ENCODE results near the gene L3MBTL2. TPM values are rescaled to one million over a fixed set of nuclear protein-coding genes. Genes with fewer than 3 reads are reported as not detected.
A peak's percentile ranks its signal among the peaks of the same experiment; 100 is the strongest.

The L3MBTL2 gene
- total and polyA plus RNA-seq, 2 of the 13 experiments (the other 11 are each of a cell fraction or from before 2014, with no cell fraction given), result 13.8 to 33.7 TPM

DNA sequence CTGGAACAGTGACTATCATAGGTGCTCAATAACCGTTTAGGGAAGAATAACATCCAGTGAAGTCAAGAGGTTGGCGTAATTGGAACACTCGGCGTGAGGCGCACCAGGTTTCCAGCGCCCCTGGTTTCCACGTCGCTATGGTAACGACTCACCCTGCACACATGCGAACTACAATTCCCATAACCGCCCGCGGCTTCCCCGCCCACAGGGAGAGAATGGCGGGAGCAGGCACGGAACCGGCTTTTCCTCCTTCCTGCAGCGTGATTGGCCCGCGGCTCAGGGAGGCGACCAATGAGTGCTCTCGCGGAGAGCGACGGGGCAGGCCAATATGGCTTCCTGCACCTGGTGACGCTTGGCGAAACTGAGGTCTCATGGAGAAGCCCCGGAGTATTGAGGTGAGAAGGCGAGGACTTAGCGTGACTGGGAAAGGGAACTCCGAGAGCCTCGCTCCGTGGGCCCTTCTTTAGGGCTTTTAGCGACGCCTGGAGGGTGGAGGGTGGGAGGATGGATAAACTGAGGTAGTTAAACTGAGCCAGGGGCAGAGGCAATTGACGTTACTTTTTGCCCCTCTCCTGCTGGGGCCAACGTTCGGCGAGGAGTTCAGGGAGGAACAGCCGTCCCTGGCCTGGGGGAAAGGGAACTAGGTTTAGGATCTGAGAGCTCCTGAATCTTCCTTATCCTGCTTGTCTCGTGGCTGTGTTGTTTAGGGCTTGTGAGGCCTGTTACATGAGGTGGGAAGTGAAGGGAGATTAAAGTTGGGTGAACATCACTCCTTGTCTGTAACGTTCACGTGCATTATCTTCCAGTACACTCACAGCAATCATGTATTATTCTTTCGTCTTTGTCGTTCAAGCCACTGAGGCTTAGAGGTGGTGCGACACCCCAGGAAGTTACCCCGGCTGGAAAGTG is at the start of gene L3MBTL2 (continued):
- TF ChIP-seq, protein P1, sequence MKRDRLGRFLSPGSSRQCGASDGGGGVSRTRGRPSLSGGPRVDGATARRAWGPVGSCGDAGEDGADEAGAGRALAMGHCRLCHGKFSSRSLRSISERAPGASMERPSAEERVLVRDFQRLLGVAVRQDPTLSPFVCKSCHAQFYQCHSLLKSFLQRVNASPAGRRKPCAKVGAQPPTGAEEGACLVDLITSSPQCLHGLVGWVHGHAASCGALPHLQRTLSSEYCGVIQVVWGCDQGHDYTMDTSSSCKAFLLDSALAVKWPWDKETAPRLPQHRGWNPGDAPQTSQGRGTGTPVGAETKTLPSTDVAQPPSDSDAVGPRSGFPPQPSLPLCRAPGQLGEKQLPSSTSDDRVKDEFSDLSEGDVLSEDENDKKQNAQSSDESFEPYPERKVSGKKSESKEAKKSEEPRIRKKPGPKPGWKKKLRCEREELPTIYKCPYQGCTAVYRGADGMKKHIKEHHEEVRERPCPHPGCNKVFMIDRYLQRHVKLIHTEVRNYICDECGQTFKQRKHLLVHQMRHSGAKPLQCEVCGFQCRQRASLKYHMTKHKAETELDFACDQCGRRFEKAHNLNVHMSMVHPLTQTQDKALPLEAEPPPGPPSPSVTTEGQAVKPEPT (CRISPR knock-in tag; IDR thresholded peaks at IDR 0.05; ENCODE audit: low read depth), result no peak
- TF ChIP-seq, protein P2, sequence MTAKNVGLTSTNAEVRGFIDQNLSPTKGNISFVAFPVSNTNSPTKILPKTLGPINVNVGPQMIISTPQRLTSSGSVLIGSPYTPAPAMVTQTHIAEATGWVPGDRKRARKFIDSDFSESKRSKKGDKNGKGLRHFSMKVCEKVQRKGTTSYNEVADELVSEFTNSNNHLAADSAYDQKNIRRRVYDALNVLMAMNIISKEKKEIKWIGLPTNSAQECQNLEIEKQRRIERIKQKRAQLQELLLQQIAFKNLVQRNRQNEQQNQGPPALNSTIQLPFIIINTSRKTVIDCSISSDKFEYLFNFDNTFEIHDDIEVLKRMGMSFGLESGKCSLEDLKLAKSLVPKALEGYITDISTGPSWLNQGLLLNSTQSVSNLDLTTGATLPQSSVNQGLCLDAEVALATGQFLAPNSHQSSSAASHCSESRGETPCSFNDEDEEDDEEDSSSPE (CRISPR knock-in tag; IDR thresholded peaks at IDR 0.05), result peak; percentile 99
- TF ChIP-seq CBX5 (CRISPR knock-in tag; IDR thresholded peaks at IDR 0.05; ENCODE audit: borderline replicate concordance), result 0 out of 2 replicates have a peak, but pooled peaks have one; percentile 50
- peak; percentile 26; the same call in 1 of the 2 replicates for TF ChIP-seq ETV5 (CRISPR knock-in tag; IDR thresholded peaks at IDR 0.05; ENCODE audit: borderline replicate concordance)
- no peak for TF ChIP-seq CEBPB (IDR thresholded peaks at IDR 0.05; ENCODE audit: borderline replicate concordance, low read depth, low read length)
- TF ChIP-seq CCDC6 (CRISPR knock-in tag; IDR thresholded peaks at IDR 0.05), result no peak
- TF ChIP-seq, protein P3, sequence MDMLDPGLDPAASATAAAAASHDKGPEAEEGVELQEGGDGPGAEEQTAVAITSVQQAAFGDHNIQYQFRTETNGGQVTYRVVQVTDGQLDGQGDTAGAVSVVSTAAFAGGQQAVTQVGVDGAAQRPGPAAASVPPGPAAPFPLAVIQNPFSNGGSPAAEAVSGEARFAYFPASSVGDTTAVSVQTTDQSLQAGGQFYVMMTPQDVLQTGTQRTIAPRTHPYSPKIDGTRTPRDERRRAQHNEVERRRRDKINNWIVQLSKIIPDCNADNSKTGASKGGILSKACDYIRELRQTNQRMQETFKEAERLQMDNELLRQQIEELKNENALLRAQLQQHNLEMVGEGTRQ (IDR thresholded peaks at IDR 0.05; ENCODE audit: low read depth, low read length), result no peak
- TF ChIP-seq, protein P3 (CRISPR knock-in tag; IDR thresholded peaks at IDR 0.05; ENCODE audit: borderline replicate concordance), result peak; percentile 47
- no peak for TF ChIP-seq CAMTA2 (CRISPR knock-in tag; IDR thresholded peaks at IDR 0.05; ENCODE audit: borderline replicate concordance)
- peak; percentile 47; the same call in 1 of the 2 replicates for TF ChIP-seq SALL2 (CRISPR knock-in tag; IDR thresholded peaks at IDR 0.05)
- TF ChIP-seq SSRP1 (CRISPR knock-in tag; IDR thresholded peaks at IDR 0.05), result no peak
- peak; percentile 54; the same call in 1 of the 2 replicates for TF ChIP-seq ERF (CRISPR knock-in tag; IDR thresholded peaks at IDR 0.05)
- no peak for TF ChIP-seq SP1 (IDR thresholded peaks at IDR 0.05)
- TF ChIP-seq SP1 (CRISPR knock-in tag; IDR thresholded peaks at IDR 0.05), result peak; percentile 88
- TF ChIP-seq SP2 (CRISPR knock-in tag; IDR thresholded peaks at IDR 0.05), result peak; percentile 87
- TF ChIP-seq SAP130 (CRISPR knock-in tag; IDR thresholded peaks at IDR 0.05; ENCODE audit: low read depth), result peak; percentile 97
- peak; percentile 96 for TF ChIP-seq NFYC (CRISPR knock-in tag; IDR thresholded peaks at IDR 0.05)
- TF ChIP-seq ZNF788 (CRISPR knock-in tag; IDR thresholded peaks at IDR 0.05; ENCODE audit: borderline replicate concordance), result peak; percentile 58; the same call in 1 of the 2 replicates
- TF ChIP-seq, protein P4, sequence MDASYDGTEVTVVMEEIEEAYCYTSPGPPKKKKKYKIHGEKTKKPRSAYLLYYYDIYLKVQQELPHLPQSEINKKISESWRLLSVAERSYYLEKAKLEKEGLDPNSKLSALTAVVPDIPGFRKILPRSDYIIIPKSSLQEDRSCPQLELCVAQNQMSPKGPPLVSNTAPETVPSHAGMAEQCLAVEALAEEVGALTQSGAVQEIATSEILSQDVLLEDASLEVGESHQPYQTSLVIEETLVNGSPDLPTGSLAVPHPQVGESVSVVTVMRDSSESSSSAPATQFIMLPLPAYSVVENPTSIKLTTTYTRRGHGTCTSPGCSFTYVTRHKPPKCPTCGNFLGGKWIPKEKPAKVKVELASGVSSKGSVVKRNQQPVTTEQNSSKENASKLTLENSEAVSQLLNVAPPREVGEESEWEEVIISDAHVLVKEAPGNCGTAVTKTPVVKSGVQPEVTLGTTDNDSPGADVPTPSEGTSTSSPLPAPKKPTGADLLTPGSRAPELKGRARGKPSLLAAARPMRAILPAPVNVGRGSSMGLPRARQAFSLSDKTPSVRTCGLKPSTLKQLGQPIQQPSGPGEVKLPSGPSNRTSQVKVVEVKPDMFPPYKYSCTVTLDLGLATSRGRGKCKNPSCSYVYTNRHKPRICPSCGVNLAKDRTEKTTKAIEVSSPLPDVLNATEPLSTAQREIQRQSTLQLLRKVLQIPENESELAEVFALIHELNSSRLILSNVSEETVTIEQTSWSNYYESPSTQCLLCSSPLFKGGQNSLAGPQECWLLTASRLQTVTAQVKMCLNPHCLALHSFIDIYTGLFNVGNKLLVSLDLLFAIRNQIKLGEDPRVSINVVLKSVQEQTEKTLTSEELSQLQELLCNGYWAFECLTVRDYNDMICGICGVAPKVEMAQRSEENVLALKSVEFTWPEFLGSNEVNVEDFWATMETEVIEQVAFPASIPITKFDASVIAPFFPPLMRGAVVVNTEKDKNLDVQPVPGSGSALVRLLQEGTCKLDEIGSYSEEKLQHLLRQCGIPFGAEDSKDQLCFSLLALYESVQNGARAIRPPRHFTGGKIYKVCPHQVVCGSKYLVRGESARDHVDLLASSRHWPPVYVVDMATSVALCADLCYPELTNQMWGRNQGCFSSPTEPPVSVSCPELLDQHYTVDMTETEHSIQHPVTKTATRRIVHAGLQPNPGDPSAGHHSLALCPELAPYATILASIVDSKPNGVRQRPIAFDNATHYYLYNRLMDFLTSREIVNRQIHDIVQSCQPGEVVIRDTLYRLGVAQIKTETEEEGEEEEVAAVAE (CRISPR knock-in tag; IDR thresholded peaks at IDR 0.05; ENCODE audit: borderline replicate concordance), result peak; percentile 95
- peak; percentile 32; the same call in 1 of the 2 replicates for TF ChIP-seq ZNF678 (CRISPR knock-in tag; IDR thresholded peaks at IDR 0.05)
- peak; percentile 93 for TF ChIP-seq TAF1 (CRISPR knock-in tag; IDR thresholded peaks at IDR 0.05)
